GM21381 (cell line): Measurements from ENCODE around the gene ZBTB16.

Experiments used
- ATAC-seq: cut with Tn5 transposase; IDR thresholded peaks from one replicate; pipeline ENCODE4 v1.9.1; 2021; ENCODE audit warnings: mild to moderate bottlenecking, moderate library complexity; ENCODE audit not compliant: unreplicated experiment

ZBTB16 gene, protein sequence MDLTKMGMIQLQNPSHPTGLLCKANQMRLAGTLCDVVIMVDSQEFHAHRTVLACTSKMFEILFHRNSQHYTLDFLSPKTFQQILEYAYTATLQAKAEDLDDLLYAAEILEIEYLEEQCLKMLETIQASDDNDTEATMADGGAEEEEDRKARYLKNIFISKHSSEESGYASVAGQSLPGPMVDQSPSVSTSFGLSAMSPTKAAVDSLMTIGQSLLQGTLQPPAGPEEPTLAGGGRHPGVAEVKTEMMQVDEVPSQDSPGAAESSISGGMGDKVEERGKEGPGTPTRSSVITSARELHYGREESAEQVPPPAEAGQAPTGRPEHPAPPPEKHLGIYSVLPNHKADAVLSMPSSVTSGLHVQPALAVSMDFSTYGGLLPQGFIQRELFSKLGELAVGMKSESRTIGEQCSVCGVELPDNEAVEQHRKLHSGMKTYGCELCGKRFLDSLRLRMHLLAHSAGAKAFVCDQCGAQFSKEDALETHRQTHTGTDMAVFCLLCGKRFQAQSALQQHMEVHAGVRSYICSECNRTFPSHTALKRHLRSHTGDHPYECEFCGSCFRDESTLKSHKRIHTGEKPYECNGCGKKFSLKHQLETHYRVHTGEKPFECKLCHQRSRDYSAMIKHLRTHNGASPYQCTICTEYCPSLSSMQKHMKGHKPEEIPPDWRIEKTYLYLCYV

GRCh38 chr11:114059278-114059983 is at the start of gene ZBTB16:
TSS of gene ZBTB16 (plus strand) at chr11:114059711. CDS start at chr11:114063301, 3,590 bp downstream.
- no peak for ATAC-seq

- ATAC-seq: no peak
These were observed 48.6 kb upstream of the ZBTB16 start for GRCh38 chr11:114010931-114011330.

- no peak for ATAC-seq
These were observed 48.1 kb upstream of the ZBTB16 start for GRCh38 chr11:114011443-114011842.

DNA sequence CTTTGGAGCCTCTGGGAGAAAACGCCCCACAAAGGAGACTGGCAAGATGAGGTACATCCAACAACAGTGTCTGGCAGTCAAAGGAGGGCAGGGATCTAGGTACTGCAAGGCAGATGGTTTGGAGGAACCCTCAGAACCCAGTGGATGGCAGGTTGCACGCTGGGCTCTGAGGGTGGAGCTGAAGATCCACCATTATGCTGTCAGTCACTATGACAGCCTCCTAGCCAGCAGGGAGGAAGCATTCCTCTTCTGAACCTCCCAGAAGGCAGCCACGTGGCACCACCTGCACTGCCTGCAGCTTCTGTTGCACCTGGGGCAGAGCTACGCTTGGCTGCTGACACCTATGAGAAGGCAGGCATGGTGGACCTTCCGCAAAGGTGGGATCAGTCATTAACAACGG is 44.4 kb upstream of the ZBTB16 start:
- no peak for ATAC-seq

DNA sequence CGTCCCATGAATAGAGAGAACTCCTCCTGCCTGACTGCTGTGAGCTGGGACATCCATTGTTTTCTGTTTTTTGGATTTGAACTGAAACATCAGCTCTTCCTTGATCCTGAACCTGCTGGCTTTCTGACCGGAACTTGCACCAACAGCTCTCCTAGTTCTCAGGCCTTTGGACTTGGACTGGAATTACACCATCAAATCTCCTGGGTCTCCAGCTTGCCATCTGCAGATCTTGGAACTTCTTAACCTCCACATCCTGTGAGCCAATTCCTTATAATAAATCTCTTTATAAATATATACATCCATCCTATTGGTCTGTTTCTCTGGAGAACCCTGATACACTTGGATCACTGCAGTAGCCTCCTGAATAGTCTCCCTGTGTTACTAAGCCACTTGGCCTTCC is 42.5 kb upstream of the ZBTB16 start:
- no peak for ATAC-seq

DNA sequence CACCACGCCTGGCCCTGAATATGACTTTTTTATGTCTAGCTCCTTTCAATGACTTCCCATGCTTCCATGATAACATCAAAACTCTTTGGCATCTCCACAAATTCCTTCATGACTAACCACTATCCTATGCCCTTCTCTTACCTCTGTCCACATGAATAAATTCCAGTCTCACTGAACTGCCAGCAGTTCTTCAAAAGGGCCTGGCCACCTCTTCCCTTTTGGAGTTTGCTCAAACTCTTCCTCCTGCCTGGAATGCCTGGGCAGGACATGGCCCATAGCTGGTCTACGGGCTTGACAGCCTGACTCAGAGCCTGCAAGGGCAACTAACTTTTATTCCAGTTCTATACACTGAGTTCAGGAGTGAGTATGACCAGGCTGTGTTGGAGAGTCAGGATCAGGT is 41.8 kb upstream of the ZBTB16 start:
- no peak for ATAC-seq

DNA sequence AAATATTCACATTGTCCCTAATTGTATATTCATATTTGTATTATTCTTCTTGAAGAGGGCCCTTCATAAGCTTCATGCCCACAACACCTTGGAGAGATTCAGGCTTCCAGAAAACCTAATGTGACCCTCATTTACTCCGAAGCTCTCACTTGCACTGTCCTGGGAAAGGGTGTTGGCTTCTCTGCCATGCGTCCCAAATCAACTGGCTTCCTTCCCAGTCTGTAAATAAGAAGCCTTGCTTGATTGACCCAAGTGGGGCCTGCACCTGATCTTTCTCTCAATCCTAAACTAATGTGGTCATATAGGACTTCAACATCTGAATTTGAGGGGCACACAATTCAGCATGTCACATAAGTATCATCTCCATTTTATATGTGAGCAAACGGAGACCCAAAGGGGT is 40.5 kb upstream of the ZBTB16 start:
- ATAC-seq: no peak

GRCh38 chr11:114019574-114019973 is 39.9 kb upstream of the ZBTB16 start:
- ATAC-seq: no peak

- ATAC-seq: no peak
These were observed 34.1 kb upstream of the ZBTB16 start for GRCh38 chr11:114025329-114025907.

DNA sequence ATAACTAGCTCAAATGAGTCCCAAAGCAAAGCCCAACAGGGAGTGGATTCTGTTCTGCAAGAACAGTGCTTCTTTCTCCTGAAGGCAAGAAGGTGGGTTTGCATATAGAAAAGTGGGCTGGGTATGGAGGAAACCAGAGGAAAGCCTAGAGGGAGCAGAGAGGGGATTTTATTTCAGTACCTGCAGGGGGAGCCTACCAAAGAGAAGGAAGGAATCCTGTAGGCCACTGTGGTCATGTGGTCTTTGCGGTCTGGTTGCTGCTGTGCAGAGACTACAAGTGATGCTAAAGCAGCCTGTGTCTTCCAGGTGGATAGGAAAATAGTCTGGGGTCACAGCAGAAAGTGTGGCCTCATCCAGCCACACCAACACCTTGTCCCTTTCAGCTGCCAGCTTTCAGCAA is 33.2 kb upstream of the ZBTB16 start:
- ATAC-seq: no peak

GRCh38 chr11:114027391-114027790 is 32.1 kb upstream of the ZBTB16 start:
- ATAC-seq: no peak

GRCh38 chr11:114027926-114028325 is 31.6 kb upstream of the ZBTB16 start:
- no peak for ATAC-seq

DNA sequence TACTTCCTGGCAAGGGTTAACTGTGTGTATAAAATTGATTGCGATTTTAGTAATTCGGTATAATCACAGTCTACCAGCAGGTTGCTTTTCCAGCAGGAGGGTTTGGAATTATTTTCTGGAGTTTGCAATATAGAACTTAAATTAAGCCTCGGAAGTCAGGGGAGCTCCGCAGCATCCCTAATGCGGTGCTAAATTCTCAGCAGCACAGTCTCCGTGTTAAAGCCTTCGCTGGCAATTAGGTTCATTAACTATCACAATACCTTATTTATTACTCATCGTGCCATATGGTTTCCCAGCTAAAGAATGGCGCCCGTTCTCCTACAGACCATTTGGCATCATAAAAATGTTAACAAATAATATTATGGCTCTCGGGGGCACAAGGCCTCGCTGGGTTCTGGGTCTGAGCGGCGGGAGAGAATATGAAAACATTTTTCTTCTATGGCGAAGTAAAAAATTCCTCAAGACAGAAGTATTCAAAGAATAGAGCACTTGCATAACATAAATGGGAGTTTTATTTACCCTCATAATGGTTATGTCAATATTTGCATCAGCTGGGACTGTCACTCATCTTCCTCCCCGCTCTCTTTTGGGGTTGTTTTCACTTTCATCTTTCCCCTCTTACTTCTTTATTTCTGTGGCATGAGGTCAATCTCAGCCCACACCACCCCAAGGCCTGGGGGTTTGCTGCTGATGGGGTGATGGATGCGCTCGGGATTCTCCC is 28.1 kb upstream of the ZBTB16 start:
- ATAC-seq: no peak

DNA sequence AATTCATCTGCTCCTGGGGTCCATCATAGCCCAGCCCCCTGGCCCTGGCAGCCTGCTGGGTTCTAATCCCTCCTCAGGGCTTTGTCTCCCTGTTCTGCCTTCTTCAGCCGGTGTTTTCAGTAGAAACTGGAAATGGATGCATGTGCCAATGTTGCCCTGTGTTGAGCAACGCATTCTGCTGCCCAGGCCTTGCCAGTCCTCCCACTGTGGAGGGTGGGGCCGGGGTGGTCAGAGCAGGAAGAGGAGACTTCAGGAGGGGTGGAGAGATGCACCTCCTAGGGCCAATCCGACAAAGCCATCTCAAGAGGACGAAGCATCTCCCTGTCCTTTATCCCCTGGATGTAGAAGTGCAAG is 27.6 kb upstream of the ZBTB16 start:
- ATAC-seq: no peak

DNA sequence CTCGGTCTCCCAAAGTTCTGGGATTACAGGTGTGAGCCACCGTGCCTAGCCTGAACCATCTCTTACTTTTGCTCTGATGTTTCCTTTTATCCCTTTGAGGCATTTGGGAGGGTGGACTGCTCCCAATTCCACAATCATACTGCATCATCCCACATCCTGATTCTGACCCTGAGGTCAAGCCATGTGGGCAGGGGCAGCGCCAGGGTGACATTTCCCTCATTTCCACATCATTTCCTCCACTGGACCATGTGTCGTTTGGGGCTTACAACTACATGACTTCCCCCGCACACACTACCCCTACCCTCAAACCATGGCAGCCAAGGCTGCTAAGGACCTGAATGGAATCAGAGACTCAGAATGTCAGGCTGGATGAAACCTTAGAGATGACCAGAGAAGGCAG is 26.4 kb upstream of the ZBTB16 start:
- no peak for ATAC-seq

GRCh38 chr11:114033572-114033971 is 25.9 kb upstream of the ZBTB16 start:
- no peak for ATAC-seq

- ATAC-seq: no peak
These were observed 24.6 kb upstream of the ZBTB16 start for GRCh38 chr11:114034956-114035355.

DNA sequence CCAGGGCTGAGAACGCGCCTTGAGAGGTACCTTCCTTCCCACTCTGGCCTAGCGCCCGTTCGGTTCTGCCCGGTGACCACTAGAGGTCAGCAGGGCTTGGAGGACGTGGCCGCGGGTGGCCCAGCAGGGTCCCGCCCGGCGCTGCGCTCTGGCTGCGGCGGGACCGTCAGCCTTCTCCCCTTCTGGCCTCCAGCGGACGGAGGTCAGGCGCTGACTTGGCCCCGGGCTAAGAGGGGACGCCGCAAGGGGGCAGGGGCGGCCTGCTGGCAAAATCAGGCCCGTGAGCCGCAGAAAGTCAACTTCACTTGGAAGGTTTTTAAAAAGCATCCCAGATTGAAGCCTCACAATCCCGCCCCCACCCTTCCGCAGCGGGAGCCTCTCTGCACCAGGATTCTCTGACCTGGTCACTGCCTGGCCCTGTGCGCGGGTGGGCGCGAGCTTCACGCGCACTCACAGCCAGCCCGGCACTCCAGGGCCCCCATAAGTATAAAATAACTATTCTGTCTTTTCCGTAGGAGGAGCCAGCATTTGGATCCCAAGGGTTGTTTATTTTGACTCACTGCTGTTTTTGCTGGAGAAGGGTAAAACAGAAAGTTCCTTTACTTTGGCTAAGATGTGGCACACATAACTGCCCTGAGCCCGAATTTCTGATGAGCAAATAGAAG is 23.2 kb upstream of the ZBTB16 start:
- no peak for ATAC-seq

DNA sequence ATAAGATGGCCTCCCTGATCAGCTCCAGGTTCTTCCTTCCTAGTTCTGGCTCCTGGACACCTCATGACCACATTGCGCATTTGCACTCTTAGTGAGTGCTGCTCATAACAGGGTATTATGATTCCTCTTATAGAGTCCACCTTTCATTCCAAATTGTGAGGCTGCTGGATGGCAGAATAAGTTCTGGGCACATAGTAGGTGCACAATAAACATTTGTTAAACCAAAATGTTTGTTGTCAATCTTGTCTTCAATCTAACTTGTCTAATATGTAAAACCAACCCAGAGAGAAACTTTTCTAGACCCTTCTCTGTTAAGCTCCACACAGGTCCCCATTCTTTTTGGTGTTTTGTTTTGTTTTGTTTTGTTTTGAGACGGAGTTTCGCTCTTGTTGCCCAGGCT is 22.6 kb upstream of the ZBTB16 start:
- ATAC-seq: no peak

GRCh38 chr11:114039551-114039950 is 20.0 kb upstream of the ZBTB16 start:
- no peak for ATAC-seq
